Hematopoietic multipotent progenitor cell treated with erythropoietin and hydrocortisone succinate and interleukin-3 and kit ligand, for 4 days (in vitro differentiated cells): ENCODE measurements around the gene CDC42EP4.
"Not testable (repeated sequence)": the region's sequence is repeated elsewhere in the genome, so short reads cannot be mapped to it uniquely, and the experiment has no call there.

ENCODE experiments used
- DNase-seq: peaks from one replicate; pipeline ENCODE4 v3.0.0-alpha.2; 2015

The CDC42EP4 gene

DNA sequence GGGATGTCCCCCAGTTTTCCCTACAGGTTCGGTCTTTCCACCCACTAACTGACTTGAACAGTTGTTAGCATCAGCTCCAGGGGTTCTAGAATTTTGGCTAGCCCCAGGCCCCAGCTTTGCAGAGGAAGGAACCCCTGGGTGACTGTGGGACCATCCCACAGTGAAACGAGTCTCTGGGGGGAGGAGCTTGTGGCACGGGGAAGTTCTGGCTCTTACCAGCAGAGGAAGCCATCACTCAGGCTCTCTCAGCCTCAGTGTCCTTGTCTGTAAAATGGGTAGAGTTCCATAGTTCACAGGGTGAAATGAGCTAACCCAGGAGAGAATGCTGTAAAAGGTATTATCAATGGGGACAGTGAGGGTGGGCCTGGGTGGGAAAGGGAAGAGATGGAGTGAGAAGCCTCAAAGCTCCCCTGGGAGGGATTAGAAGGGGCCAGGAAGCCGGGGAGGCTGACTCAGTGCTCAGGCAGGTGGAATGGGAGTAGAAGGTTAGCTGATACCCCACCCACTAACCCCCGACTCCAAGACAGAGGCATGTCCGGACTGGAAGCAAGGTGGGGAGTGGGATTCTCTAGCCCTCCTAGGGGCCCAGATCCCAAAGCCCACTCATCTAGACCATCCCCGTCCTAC, 30.9 kb upstream of the CDC42EP4 start:
- DNase-seq, result no peak

DNA sequence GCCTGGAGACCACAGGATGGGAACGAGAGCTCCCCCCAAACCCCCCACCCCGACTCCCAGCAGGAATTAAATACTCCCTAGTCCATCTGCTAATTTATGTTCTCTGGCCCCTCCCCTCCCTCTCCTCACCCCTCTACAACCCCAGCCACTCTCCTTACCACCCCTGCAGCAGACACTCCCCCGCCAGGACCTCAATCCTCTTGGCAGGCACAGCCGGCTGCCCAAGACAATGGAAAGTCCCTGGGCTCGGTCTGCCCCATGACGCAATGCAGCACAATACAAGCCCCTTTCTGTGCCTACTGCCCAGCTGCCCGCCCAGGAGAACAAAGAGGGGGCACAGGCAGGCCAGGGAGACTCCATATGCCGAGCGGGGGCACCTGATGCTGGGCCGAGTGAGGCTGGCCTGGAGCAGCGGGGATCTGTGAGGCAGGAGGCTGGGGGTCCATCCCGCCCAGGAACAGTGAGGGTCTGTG, 30.3 kb upstream of the CDC42EP4 start:
- no peak for DNase-seq

DNA sequence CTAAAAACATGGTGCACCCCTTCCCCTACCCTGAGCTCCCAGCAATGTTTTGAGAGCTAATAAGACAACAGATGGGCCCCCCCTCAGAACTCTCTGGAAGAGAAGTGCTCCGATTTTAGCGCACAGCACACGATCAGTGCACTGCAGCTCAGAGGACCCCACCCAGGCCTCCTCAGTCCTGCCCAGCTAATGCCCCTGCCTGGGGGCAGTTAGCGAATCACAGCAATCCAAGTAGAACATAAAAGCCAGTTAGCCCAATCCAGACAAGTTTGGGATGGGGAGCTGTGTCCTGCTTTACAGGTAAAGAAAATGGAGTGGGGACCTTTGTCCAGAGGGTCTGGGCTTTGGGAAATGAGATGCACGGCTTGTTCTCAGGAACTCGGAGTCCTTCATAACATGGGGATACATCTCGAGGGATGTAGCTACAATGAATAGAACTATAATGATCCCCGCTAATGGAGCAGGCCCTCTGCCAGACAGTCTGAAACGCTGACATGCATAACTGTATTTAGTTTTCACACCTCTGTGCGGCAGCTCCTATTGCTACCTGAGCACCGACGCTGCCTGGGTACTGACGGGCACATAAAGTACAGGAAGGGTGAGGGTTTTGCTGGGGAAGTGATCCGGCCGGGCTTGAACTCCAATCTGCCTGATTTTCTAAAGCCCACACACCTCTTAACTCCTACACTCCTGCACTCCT, 29.7 kb upstream of the CDC42EP4 start:
- DNase-seq, result no peak

DNA sequence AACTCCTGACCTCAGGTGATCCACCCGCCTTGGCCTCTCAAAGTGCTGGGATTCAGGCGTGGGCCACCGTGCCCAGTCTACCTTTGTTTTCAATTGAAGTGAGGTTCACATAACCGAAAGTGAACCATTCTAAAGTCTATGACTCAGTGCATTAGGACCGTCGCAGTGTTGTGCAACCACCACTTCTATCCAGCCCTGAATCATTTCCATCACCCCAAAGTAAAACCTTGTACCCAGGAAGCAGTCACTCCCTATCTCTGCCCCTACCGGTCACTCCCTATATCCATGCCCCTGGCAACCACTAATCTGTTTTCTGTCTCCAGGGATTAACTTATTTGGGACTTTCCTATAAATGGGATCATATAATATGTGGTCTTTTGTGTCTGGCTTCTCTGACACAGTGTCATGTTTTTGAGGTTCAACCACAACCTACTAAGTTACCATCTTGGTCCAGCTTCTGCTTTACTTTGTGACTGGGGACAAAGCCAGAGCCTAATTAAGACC, 28.3 kb upstream of the CDC42EP4 start:
- DNase-seq, result no peak

DNA sequence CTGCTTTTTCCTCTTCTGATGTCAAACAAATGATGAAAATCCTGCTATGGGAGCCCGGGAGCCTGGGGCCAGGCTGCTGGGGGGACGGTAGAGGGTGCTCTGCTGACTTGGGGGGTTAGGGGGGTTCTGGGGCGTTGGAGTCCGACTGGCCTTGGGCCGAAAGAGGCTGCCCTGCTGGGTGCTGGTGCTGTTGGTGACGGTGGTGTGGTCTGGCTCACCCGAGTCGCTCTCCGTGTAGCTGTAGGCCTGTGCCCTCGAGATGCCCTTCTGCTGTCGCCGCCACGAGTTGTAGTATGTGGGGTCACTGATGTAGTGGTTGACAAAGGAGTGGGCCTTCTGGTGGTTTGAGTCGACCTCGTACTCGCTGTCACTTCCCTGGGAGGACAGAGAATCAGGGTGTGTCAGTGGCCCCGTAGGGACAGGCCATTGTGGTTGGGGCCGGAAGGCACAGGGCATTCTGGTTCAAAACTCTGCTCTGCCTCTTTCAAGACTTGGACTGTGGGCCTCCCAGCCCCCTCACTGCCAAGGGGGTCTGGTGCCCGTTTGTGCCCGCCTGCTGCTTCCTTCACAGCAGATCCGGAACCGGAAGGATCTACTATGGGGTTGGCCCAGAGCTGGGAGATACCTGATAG, 26.9 kb upstream of the CDC42EP4 start:
- no peak for DNase-seq

DNA sequence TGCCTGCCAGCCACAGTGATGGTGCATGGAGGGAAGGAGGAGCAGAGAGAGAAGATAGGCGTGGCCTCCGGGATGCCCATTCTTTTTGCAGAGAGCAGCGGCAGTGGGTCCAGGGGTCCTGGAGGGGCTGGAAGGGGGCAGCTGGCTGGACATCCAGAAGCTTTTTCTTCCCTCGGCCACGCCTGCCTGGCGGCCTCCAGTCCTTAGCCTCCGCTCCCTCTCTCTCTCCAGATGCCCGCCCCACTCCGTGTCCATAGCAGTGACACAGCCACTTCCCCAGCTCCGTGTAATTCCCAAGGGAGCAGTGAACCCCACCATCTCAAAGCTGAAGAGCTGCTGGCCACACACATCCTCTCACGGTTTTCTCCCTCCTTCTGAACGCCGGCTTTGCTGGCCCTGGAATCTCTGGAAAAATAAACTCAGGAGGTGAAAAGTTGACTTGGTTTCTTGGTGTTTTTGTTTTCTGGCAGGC, 26.3 kb upstream of the CDC42EP4 start:
- no peak for DNase-seq

DNA sequence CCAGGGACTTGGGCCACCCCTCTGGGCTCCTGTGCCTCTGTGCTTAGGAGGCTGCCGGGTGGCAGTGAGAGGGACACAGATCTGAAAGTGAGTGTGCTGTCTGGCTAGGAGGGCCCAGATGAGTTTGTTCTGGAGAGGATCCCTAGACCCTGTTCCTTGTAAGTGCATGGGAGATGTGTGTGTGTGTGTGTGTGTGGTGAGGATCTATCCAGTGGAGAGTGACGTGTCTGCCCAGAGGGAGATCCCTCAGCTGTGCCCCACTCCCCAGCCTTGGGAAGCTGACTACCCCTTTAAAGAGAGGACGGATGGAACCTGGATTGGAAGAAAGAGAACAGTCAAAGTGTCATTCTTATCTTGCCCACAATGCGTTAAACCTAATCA, 25.5 kb upstream of the CDC42EP4 start:
- DNase-seq, result no peak

DNA sequence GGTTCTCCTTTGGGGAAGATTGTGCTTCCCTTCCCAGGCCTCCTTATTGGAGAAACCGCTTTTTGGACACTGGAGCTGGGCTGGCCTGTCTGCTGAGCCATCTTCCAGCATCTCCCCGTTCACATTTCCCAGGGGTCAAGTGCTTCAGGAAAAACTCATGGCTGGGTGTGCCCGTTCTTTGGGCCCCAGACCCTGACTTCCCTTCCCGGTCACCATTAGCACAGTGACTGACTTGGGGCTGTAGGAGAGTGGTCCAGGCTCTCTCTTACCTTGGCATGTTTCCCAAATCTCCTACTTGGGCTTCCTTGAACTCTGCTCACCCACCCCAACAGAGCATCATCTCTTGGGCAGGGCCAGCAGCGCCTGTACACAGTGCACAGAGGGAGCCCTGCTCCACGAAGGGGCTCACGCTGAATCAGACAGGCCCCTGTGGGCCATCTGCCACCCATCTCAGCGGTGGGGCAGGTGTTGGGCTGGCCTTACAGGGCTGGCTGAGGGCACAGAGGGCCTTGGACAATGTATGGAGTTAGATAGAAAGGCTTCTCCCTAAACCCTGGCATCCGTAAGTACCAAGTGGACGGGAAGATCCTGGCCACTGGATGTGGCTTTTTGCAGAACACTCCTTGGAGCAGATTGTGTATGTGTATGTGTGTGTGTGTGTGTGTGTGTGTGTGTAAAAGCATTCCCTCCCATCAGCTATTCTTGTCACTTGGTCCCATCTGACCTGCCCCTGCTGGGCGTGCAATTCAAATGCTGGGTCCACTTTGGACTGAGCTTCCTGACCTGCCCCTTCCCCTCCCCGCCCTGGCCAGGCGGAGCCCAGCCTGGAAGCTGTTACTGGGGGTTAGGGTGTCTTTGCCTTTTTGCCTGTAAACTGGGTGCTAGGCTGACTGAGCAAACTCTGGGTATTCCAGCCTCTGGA, 24.9 kb upstream of the CDC42EP4 start:
- DNase-seq, result no peak

DNA sequence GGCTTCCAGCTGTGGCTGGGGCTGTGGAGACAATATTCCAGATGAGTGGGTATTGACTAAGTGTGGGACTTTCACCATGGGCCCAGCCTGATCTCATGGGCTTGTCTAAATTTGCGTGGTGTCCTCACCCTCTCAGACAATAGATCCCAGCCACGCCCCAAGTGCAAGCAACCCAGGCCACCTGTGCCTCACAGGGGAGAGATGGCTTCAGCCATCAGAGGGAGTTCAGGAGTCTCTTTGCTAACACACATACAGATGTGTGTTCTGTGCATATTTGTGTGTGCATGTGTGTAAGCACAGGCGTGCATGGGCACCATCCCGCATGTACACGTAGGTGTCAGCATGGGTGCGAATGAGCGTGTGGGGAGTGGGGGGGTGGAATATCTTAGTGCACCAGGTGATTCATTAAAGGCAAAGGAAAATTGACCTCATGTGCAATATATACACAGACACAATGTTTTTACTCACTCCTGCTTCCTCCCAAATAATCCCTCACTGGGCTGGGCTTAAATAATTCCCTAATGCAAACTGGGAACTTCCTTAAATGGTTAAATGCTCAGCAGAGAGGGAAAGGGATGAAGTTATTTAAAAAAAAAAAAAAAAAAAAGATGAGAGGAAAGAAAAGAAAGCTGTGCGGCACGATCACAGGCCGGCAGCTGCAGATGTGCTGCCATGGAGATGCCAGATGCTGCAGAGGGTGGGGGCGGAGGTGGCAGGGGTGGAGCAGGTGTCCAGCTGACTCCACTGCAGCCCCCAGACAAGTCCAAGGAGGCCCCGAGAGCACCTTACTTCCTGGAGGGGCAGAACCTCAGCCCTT, 24.0 kb upstream of the CDC42EP4 start:
- DNase-seq, result no peak

DNA sequence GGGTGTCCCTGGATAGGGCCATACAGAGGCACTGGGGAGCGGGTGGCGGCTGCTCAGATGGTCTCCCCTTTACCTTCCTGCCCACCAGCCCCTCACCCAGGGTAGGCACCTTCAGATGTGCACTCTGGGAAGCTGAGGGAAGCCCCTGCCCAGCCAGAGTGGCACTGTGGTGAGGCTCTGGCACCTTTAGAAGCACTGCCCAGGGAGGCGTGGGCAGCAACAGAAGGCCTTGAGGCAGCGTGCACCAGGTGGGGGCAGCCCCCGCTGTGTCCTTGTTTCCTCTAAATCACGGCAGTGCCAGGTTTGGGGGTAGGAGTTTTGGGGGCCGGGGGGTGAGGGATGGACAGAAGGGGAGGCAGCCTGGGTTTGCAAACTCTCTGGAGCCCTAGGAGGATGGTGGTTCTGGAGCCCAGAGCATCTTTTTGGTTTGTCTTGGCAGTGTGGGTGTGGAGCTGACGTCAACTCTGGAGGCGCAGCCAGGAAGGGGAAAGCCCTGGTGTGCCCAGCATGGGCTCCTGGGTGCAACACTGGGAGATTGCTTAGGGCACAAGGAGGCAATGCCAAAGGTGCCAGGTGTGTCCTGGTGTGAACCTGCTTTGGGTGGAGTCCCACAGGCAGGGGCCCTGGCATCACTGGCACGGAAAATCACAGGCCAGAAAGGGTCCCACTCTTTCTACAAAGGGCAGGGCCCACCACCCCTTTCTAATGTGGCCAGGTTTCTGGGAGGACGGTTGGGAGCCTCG, 23.1 kb upstream of the CDC42EP4 start:
- no peak for DNase-seq

DNA sequence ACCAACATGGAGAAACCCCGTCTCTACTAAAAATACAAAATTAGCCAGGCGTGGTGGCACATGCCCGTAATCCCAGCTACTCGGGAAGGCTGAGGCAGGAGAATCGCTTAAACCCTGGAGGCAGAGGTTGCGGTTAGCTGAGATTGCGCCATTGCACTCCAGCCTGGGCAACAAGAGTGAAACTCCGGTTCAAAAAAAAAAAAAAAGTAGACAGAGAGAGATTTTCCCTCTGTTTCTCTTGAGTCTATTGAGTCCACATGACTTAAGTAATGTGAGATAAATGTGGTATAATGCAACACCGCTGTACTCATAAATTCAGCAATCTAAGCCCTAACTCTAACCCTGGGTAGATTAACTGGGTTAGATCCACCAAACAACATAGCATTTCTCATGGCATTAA, 21.6 kb upstream of the CDC42EP4 start:
- not testable (repeated sequence) for DNase-seq

DNA sequence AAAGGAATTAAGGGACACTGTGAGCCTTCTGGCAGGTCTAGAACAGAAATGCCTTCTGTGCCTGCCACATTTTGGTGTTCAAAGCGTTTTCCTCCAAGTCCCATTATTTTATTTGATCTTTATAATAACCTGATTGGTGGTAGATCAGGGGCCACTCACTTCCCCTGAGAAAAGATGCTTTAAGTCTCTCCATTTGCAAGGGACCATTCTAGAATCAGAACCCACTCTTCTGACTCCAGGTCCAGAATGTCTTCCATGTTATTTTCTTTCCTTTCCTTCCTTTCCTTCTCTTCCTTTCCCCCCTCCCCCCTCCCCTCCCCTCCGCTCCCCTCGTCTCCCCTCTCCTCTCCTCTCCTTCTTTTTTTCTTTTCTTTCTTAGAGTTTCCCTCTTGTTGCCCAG, 19.3 kb upstream of the CDC42EP4 start:
- no peak for DNase-seq

DNA sequence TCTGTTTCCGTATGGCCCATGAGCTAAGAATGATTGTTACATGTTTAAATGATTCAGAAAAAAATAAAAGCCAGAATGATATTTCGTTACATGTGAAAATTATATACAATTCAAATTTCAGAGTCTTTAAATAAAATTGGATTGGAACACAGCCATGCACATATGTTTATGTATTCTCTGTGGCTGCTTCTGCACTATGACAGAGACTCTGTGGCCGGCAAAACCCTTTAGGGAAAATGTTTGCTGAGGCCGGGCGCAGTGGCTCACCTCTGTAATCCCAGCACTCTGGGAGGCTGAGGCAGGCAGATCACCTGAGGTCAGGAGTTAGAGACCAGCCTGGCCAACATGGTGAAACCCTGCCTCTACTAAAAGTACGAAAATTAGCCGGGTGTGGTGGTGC, 15.9 kb upstream of the CDC42EP4 start:
- DNase-seq, result no peak

DNA sequence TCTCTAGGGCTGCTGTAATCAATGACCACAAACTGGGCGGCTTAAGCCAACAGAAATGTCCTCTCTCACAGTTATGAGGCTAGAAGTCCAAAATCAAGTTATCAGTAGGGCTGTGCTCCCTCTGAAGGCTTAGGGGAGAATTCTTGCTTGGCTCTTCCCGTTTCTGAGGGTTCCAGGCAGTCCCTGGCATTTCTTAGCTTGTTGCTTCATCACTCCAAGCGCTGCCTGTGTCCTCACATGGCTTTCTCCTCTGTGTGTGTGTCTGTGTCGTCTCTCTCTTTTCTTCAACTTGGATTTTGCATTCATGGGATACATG, 13.7 kb upstream of the CDC42EP4 start:
- no peak for DNase-seq

DNA sequence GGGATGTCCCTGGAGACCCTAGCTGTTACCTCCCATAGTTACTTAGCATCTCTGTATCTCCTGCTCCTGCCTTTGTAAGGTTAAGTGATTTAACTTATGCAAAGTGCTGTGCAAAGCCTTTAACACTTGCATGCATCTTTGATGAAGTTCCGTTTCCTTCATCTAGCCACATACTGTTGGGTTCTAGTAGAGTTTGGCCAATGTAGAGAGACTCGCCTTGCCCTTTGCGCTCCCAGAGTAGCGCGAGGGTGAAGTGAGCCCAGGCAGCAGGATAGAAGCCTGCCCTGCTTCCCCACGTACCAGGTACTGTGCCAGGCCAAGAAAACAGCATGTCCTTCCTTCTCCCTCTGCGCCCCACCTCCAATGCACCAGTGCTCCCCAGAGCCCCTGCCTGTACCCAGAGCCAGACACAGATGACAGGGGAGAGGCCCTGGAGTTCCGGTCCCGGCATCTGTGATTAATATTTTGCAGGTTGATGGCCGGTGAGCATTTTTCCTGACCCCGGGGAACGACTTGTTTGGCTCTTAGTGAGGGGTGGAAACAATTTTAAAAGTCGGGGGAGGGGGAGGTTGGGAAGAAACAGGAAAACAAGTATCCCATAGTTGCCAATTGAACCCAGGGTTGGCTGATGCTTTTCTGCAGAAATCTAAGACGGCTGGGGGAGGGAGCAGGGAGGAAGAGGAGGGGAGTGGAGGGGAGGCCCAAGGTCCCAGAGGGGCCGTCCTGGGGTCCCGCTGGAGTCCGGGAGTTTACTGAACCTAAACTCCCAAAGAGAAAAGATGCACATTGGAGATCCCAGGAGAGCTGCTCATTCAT, 13.1 kb upstream of the CDC42EP4 start:
- no peak for DNase-seq

DNA sequence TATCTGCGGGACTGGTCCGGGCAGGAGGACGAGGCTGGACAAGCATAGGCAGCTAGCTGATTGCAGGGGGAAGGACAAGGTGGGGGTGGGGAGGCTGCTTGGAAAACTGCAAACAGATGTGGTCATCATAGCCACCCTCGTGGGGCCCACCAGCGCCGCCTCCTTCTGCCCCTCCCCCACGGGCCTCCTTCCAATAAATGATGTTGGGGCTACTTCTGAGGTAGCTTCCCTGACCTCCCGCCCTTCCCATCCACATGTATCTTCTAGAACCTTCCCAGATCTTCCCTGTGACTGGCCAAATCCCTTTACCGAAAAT, 12.3 kb upstream of the CDC42EP4 start:
- no peak for DNase-seq

DNA sequence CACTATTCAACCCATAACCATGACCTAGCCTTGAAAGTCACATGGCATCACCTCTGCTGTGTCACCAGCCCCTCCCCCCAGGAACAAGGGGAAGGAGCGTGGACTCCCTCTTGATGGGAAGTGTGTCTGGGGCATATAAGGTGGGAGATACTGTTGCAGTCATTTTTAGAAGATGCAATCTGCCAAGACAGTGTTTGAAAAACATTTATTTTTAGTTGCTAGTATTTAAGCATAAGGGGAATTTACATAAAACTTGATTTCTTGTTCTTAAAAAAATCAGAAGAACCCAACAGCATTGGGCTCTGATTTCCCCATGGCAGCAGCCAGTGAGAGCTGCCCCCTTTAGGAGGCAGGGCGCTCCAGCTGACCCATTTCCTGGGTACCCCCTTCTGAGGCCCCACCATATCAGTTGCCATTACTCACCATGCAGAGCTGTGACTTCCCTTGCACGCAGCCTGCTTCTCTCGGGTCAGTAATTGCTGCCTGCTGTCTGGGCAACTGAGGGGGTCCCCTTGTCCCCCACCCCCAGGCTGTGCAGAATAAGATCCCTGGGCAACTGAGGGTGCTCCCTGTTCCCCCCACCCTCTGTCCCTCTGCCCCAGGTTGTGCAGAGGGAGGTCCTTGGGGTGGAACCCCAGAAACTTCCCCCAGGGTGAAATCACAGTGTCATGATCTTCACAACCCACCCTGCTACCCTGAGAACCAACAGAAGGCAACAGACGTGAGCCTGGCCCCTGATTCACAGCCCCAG, 11.8 kb upstream of the CDC42EP4 start:
- no peak for DNase-seq

DNA sequence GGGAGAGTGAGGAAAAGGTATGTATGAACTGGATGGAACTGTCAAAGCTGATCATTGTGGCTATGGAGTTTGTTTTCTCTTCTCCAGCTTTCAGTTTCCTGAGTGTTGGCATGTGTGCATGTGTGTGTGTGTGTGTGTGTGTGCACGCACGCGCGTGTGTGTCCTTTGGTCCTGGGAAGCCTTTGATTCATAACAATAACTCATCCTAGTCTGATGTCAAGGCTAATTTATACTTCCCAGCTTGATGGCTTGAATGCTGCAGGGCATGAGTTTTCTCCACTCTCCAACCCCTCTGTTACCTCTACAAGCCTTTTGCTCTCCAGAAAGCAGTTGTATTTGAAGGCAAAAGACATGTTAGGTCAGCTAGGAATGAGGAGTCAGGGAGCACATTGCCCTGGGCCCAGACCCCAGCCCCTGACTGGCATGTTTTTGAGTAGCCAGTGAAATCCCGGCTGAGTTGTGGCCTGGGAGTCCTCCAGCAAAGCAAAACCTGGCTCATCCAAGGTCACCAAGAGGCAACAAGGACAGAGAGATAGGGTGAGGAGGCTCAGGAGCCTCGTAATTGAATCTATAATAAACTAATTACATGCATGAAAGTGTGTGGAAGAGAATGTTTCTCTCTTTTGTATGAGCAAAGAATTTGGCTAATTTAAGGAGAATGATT, 8.9 kb upstream of the CDC42EP4 start:
- DNase-seq, result no peak

DNA sequence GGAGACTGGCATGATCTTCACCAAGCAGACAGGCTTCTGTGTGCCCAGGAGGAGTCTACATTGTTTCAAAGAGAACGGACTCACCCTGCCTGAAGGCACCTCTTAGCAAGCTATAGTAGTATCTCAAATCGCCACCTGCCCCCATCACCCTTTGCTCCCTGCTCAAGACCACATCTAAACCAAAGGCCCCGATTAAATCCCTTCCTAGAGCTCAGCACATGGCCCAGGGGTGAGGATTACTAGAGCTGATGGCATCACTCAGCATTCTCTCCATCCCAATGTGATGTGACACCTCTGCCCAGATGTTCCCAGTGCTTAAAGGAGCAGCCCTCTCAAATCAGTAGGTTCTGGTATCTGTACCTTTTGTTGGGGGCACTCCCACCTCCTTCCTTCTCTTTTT, 8.0 kb upstream of the CDC42EP4 start:
- no peak for DNase-seq
